GM18517 (cell line): ENCODE results near the gene RANBP1.

Source experiments
- ATAC-seq: cut with Tn5 transposase; IDR thresholded peaks from one replicate; pipeline ENCODE4 v1.9.1; 2021; ENCODE audit warnings: mild to moderate bottlenecking, moderate library complexity; ENCODE audit not compliant: unreplicated experiment

The RANBP1 gene

GRCh38 chr22:20167643-20168322, 51.9 kb downstream of the RANBP1 start:
- no peak for ATAC-seq

GRCh38 chr22:20169253-20169822, 53.4 kb downstream of the RANBP1 start:
- ATAC-seq: no peak

GRCh38 chr22:20170170-20170569, 54.3 kb downstream of the RANBP1 start:
- no peak for ATAC-seq

- ATAC-seq: no peak
Measured at GRCh38 chr22:20171288-20172140, 55.6 kb downstream of the RANBP1 start.

- ATAC-seq: no peak
Measured at GRCh38 chr22:20172141-20172613, 56.3 kb downstream of the RANBP1 start.

- no peak for ATAC-seq
Measured at GRCh38 chr22:20173246-20173645, 57.3 kb downstream of the RANBP1 start.

- no peak for ATAC-seq
Measured at GRCh38 chr22:20173772-20174171, 57.9 kb downstream of the RANBP1 start.

GRCh38 chr22:20174785-20175596, 59.1 kb downstream of the RANBP1 start:
- no peak for ATAC-seq

GRCh38 chr22:20175597-20175900, 59.6 kb downstream of the RANBP1 start:
- no peak for ATAC-seq

- ATAC-seq: no peak
Measured at GRCh38 chr22:20176421-20177085, 60.6 kb downstream of the RANBP1 start.
